T-cell (primary cell): ENCODE data around the gene NTHL1. TPM values are rescaled to one million over a fixed set of nuclear protein-coding genes. Genes with fewer than 3 reads are reported as not detected.

Experiments
- ATAC-seq, 4 experiments: fragments of 200-7000 bp in 3 of 4; fragments of 150-1000 bp in 1 of 4; cut with Tn5 transposase; replicated peaks in 1 of 4; 1 replicate in 3 of 4; 2 replicates in 1 of 4; pipeline ENCODE4 v1.10.0; 2021; ENCODE audit warnings: moderate library complexity in 3 of 4, mild to moderate bottlenecking in 2 of 4, moderate number of reproducible peaks in 1 of 4
- CTCF ChIA-PET, 2 donors: fragments of 300-600 bp; sonication (Branson Sonifier 250); formaldehyde crosslinking; loops; one replicate each; lab custom pipeline; 2022; ENCODE audit warnings: antibody characterized with exemption in 2 of 2; lab: Charles Lee
- POLR2A ChIA-PET, 2 donors: fragments of 300-600 bp; sonication (Branson Sonifier 250); formaldehyde crosslinking; loops; one replicate each; lab custom pipeline; 2022; ENCODE audit warnings: antibody characterized with exemption in 2 of 2; lab: Charles Lee
- DNase-seq, 35 experiments: peaks; one replicate each; pipeline versions ENCODE4 v3.0.0 to v3.0.0-alpha.2; 2013 to 2023
- H3K27ac ChIP-seq: one replicate; pipeline ENCODE4 v1.5.1; 2013; ENCODE audit warnings: low read length
- H3K27me3 ChIP-seq, 2 experiments: replicated peaks in 1 of 2; 1 replicate in 1 of 2; 2 replicates in 1 of 2; pipeline versions ENCODE4 v1.6.1 to v1.7.0; 2013; ENCODE audit warnings: low read length in 1 of 2, mixed read lengths in 1 of 2; ENCODE audit not compliant: control insufficient read depth in 2 of 2, insufficient read depth in 2 of 2; ENCODE audit errors: extremely low read depth in 1 of 2
- H3K36me3 ChIP-seq, 2 donors: 1 replicate in 1 of 2; 2 replicates in 1 of 2; pipeline versions ENCODE4 v1.6.1 to v1.7.0; 2013; ENCODE audit warnings: low read length in 1 of 2; ENCODE audit not compliant: control insufficient read depth in 2 of 2, insufficient read depth in 1 of 2; ENCODE audit errors: extremely low read depth in 1 of 2
- H3K4me1 ChIP-seq, 2 experiments: 1 replicate in 1 of 2; 2 replicates in 1 of 2; pipeline versions ENCODE4 v1.6.1 to v1.7.0; 2013; ENCODE audit warnings: low read length in 2 of 2, mixed read lengths in 1 of 2; ENCODE audit not compliant: insufficient read depth in 2 of 2, control insufficient read depth in 1 of 2; ENCODE audit errors: extremely low read depth in 1 of 2
- H3K4me3 ChIP-seq, 2 donors: 1 replicate in 1 of 2; 2 replicates in 1 of 2; pipeline versions ENCODE4 v1.5.1 to v1.7.0; 2013; ENCODE audit warnings: mild to moderate bottlenecking in 2 of 2, low read length in 1 of 2, moderate library complexity in 1 of 2; ENCODE audit not compliant: control insufficient read depth in 1 of 2; ENCODE audit errors: extremely low read depth in 1 of 2
- H3K9me3 ChIP-seq: 2 replicates; pipeline ENCODE4 v1.7.0; 2013
- H3K27ac Mint-ChIP-seq, 2 donors: one replicate each; pipeline ENCODE4 v1.8.0; 2020 to 2021; ENCODE audit warnings: mild to moderate bottlenecking in 2 of 2, mixed read lengths in 2 of 2
- H3K27me3 Mint-ChIP-seq, 2 donors: one replicate each; pipeline ENCODE4 v1.8.0; 2021 to 2022; ENCODE audit warnings: mixed read lengths in 2 of 2
- H3K36me3 Mint-ChIP-seq: one replicate; pipeline ENCODE4 v1.8.0; 2021; ENCODE audit warnings: mixed read lengths
- H3K4me1 Mint-ChIP-seq, 3 donors: one replicate each; pipeline ENCODE4 v1.8.0; 2020 to 2022; ENCODE audit warnings: mixed read lengths in 3 of 3, mild to moderate bottlenecking in 1 of 3
- H3K4me3 Mint-ChIP-seq, 3 donors: one replicate each; pipeline ENCODE4 v1.8.0; 2020 to 2022; ENCODE audit warnings: mild to moderate bottlenecking in 3 of 3, mixed read lengths in 3 of 3, moderate library complexity in 3 of 3
- H3K9me3 Mint-ChIP-seq, 3 donors: one replicate each; pipeline ENCODE4 v1.8.0; 2020 to 2022; ENCODE audit warnings: mixed read lengths in 3 of 3
- WGBS: methylation state at CpG from one replicate; pipeline ENCODE4 v1.1.5; 2013; ENCODE audit warnings: missing lambda C conversion rate; ENCODE audit not compliant: insufficient coverage; 5-methylcytosine and 5-hydroxymethylcytosine counted together
- total RNA-seq, 35 experiments: library from RNA in 6 of 35; stranded (reverse) in 6 of 35; fragments of 120-200 nt in 1 of 35; gene quantifications; one replicate each; pipeline versions ENCODE4 v1.2.1 to v1.2.4 and lab custom pipeline; 2013 to 2026

The NTHL1 gene
- total RNA-seq, 5 donors from 2014 or later (not counting 1 experiment from before 2014, with no cell fraction given): 5.8 to 24.1 (median 18.3) TPM

DNA sequence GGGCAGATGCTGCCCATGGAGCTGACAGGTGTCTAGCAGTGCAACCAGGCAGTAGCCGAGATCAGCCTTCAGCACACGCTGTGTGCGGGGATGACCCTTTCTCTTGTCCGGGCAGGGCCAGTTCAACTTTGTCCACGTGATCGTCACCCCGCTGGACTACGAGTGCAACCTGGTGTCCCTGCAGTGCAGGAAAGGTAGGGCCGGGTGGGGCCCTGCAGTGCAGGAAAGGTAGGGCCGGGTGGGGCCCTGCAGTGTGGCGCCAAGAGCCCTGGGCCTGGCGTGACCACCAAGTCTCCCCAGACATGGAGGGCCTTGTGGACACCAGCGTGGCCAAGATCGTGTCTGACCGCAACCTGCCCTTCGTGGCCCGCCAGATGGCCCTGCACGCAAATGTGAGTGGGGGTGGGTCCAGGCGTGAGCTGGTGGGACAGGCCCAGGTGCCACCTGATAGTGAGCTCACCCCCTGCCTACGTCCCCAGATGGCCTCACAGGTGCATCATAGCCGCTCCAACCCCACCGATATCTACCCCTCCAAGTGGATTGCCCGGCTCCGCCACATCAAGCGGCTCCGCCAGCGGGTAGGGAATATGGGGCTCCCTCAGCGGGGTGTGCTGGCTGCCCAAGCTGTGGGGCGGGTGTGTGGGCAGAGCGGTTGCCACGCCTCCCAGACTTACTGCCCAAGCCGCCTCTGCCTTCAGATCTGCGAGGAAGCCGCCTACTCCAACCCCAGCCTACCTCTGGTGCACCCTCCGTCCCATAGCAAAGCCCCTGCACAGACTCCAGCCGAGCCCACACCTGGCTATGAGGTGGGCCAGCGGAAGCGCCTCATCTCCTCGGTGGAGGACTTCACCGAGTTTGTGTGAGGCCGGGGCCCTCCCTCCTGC is 40.4 kb upstream of the NTHL1 start:
- Histone ChIP-seq H3K27ac (no peak overlapping the region), H3K27me3 (no peaks in the 10 kb centered on the region), H3K36me3 (peaks cover 24 to 63% of the 10 kb centered on the region in 2 donors), H3K4me3 (no peak overlapping the region), H3K9me3 (no peaks in the 10 kb centered on the region), H3K4me1 (no peaks in the 10 kb centered on the region)
- Mint-ChIP-seq H3K27ac (no peak overlapping the region), H3K4me3 (no peak overlapping the region), H3K36me3 (peaks cover 13% of the 10 kb centered on the region), H3K27me3 (no peaks in the 10 kb centered on the region), H3K4me1 (no peaks in the 10 kb centered on the region), H3K9me3 (no peaks in the 10 kb centered on the region)
- WGBS: 87% methylated on average over 33 of the region's 41 CpGs
- ChIA-PET POLR2A (no interaction called here), CTCF (interaction anchor here in 1 of 2 donors (0.5 kb wide), 1 partner anchor 29 kb away, joined by 11 read pairs; no protein-coding TSS in a partner anchor)
- ATAC-seq (no peak), DNase-seq (no peak)

DNA sequence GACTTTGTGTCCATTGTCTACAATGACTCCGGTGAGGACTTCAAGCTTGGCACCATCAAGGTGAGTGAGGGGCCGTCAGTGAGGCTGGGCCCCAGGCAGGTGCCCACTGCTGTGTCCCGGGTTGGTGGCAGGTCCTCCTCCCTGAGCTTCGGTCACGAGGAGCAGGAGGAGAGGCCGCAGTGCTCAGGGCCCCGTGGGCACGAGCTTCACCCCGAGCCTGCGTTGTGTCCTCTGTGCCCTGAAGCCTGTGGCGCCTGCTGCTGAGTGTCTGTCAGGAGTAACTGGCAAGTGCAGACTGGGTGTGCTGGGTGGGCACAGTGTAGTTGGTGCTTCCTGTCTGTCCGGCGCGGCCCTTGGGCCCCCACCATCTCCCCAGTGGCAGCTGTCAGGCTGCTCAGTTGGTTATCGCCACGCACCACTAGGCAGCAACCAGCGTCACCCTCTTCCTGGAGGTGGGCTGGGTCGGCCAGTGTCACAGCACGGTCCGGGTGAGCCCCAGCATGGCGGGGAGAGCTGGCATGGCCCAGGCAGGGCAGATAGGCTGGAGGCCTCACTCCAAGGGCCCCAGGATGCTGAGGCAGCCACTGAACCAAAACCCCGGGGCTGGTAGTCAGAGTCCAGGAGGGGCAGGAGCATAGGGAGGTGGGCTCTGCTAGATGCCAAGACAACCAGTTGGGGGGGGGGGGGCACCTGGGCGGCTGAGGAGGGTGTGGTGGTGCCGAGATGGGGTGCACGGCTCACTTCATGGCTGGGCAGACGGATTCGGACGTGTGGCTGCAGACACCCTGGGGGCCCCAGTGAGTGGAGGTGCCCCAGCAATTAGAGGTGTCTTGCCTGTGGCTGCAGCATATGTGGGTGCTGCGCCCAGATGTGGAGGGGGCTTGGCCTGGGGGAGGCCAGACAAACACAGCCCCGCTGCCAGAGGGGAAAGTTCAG is 39.4 kb upstream of the NTHL1 start:
- no peaks in the 10 kb centered on the region for H3K9me3 Mint-ChIP-seq
- H3K27ac Mint-ChIP-seq: no peak overlapping the region
- CTCF ChIA-PET: no interaction called here
- Histone ChIP-seq H3K9me3 (no peaks in the 10 kb centered on the region), H3K4me3 (no peak overlapping the region), H3K27ac (no peak overlapping the region), H3K27me3 (no peaks in the 10 kb centered on the region), H3K4me1 (no peaks in the 10 kb centered on the region), H3K36me3 (peaks cover 31 to 64% of the 10 kb centered on the region in 2 donors)
- POLR2A ChIA-PET: no interaction called here
- H3K27me3 Mint-ChIP-seq: no peaks in the 10 kb centered on the region
- peaks cover 14% of the 10 kb centered on the region for H3K36me3 Mint-ChIP-seq
- no peaks in the 10 kb centered on the region for H3K4me1 Mint-ChIP-seq
- H3K4me3 Mint-ChIP-seq: no peak overlapping the region
- DNase-seq (no peak), ATAC-seq (no peak)
- 95% methylated on average over 23 of the region's 30 CpGs for WGBS

DNA sequence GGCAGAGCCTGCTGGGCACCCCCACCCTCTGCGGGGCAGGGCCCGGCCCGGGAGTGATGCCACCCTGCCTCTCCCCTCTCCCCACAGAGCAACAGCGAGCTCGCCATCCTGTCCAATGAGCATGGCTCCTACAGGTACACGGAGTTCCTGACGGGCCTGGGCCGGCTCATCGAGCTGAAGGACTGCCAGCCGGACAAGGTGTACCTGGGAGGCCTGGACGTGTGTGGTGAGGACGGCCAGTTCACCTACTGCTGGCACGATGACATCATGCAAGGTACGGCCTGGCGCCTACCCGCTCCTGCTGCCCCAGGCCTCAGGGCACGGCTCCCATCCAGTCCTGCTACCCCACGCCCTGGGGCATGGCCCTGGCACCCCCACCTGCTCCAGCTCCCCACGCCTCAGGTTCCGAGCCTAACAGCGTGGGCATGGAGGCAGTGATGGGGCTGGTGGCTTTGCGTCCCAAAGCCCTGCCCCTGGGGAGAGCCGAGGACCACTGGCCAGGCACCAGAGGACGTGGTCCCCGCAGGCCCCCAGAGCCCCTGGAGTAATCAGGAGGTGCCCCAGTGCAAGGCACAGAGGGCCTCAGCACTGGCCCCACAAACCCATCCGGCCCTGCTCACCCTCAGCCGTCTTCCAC is 38.6 kb upstream of the NTHL1 start:
- peaks cover 38 to 72% of the 10 kb centered on the region in 2 donors for H3K36me3 ChIP-seq
- POLR2A ChIA-PET: no interaction called here
- H3K9me3 ChIP-seq: no peaks in the 10 kb centered on the region
- no peaks in the 10 kb centered on the region for H3K4me1 Mint-ChIP-seq
- H3K4me3 ChIP-seq: no peak overlapping the region
- 97% methylated on average over 23 of the region's 27 CpGs for WGBS
- H3K36me3 Mint-ChIP-seq: peaks cover 14% of the 10 kb centered on the region
- no peaks in the 10 kb centered on the region for H3K27me3 Mint-ChIP-seq
- H3K4me3 Mint-ChIP-seq: no peak overlapping the region
- no peak overlapping the region for H3K27ac Mint-ChIP-seq
- no peak for ATAC-seq
- no peaks in the 10 kb centered on the region for H3K4me1 ChIP-seq
- H3K9me3 Mint-ChIP-seq: no peaks in the 10 kb centered on the region
- CTCF ChIA-PET: interaction anchor here in 1 of 2 donors (0.6 kb wide), 1 partner anchor 23 kb away, joined by 3 read pairs; no protein-coding TSS in a partner anchor
- DNase-seq: no peak
- no peak overlapping the region for H3K27ac ChIP-seq
- H3K27me3 ChIP-seq: no peaks in the 10 kb centered on the region

DNA sequence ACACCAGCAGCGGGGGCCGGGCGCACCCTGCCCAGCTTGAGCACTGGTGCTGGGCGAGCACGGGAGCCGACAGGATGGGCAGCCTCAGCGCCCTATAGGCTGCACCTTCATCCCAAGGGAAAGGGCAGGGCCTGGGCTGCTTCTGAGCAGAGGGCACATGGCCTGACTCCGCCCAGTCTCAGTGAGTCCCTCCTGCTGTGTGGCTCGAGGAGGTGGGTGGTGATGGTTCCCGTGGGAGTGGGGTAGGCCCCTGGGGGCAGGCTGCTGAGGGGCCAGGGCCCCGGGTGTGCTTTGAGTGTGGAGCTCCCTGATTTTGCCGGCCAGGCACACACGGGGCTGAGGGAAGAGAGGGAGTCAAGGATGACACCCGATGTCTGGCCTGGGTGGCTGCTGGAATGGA is 38.0 kb upstream of the NTHL1 start:
- Mint-ChIP-seq H3K4me1 (no peaks in the 10 kb centered on the region), H3K4me3 (no peak overlapping the region), H3K27ac (no peak overlapping the region), H3K36me3 (peaks cover 14% of the 10 kb centered on the region), H3K27me3 (no peaks in the 10 kb centered on the region), H3K9me3 (no peaks in the 10 kb centered on the region)
- DNase-seq: no peak
- H3K27me3 ChIP-seq: no peaks in the 10 kb centered on the region
- ChIA-PET CTCF (no interaction called here), POLR2A (interaction anchor here in 1 of 2 donors (0.5 kb wide), 1 partner anchor 21 kb away, joined by 5 read pairs; no protein-coding TSS in a partner anchor)
- no peak overlapping the region for H3K27ac ChIP-seq
- no peaks in the 10 kb centered on the region for H3K9me3 ChIP-seq
- ATAC-seq: no peak
- H3K4me1 ChIP-seq: no peaks in the 10 kb centered on the region
- 91% methylated on average over 11 of the region's 14 CpGs for WGBS
- no peak overlapping the region for H3K4me3 ChIP-seq
- peaks cover 38 to 72% of the 10 kb centered on the region in 2 donors for H3K36me3 ChIP-seq

DNA sequence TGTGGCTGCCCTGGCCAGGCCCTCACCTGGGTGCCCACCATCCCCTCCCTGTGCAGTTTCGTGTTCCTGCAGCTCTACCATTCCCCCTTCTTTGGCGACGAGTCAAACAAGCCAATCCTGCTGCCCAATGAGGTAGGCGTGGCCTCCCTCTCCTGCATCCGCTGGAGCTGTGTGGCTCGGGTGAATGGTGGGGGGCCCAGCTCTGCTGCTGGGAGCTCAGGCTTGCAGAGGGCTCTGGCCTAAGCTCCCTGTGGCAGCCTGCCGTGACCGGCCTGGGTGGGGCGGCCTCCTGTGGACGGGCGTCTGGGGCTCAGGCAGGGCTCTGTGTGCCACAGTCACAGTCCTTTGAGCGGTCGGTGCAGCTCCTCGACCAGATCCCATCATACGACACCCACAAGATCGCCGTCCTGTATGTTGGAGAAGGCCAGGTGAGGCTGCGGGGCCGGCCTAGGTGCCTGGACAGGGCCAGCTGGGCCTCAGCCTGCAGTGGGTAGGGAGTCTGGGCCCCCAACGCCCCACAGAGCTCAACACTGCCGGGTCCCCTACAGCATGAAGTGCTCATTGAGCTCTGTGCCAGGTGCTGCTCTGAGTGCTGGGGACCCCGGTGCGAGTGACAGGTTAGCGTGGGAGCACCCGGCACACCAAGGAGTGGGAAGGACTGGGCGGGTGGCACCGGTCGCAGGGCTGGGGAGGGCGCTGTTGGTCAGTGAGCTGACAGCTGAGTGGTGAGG is 37.4 kb upstream of the NTHL1 start:
- Mint-ChIP-seq H3K4me3 (no peak overlapping the region), H3K4me1 (no peaks in the 10 kb centered on the region), H3K9me3 (no peaks in the 10 kb centered on the region), H3K27ac (no peak overlapping the region), H3K27me3 (no peaks in the 10 kb centered on the region), H3K36me3 (peaks cover 11% of the 10 kb centered on the region)
- Histone ChIP-seq H3K4me3 (no peak overlapping the region), H3K27me3 (no peaks in the 10 kb centered on the region), H3K36me3 (peaks cover 38 to 69% of the 10 kb centered on the region in 2 donors), H3K4me1 (no peaks in the 10 kb centered on the region), H3K9me3 (no peaks in the 10 kb centered on the region), H3K27ac (no peak overlapping the region)
- DNase-seq (no peak), ATAC-seq (no peak)
- WGBS: 96% methylated on average over 27 of the region's 29 CpGs
- ChIA-PET CTCF (no interaction called here), POLR2A (interaction anchor here in 1 of 2 donors (0.5 kb wide), 1 partner anchor 20 kb away, joined by 5 read pairs; no protein-coding TSS in a partner anchor)
